PC-3 (cell line): Measurements from ENCODE around the gene TAP2.

Experiments
- CTCF ChIP-seq: fragments of 300-600 bp; sonication (generic); conservative IDR thresholded peaks from 2 replicates; pipeline ENCODE4 v1.5.1; 2017; ENCODE audit warnings: antibody characterized with exemption, low read depth, mild to moderate bottlenecking, low read length
- EZH2 ChIP-seq: fragments of 300-600 bp; sonication (generic); IDR thresholded peaks from one replicate; pipeline ENCODE4 v1.6.1; 2017; ENCODE audit warnings: antibody characterized with exemption, mild to moderate bottlenecking, low read length; ENCODE audit not compliant: unreplicated experiment
- EZH2phosphoT487 ChIP-seq: fragments of 300-600 bp; sonication (generic); IDR thresholded peaks from 2 replicates; pipeline ENCODE4 v1.6.1; 2018; ENCODE audit warnings: mild to moderate bottlenecking, antibody characterized with exemption, low read length, borderline replicate concordance

GRCh38 chr6:32865724-32866443 lies 27.3 kb upstream of the TAP2 start:
- TF ChIP-seq EZH2phosphoT487 (no peak), EZH2 (no peak), CTCF (no peak)
